ENCODE results near the gene BNC2. TPM values are rescaled to one million over a fixed set of nuclear protein-coding genes. Genes with fewer than 3 reads are reported as not detected.

BNC2 gene
- total RNA-seq, 1 donor: 53.9 TPM

DNA sequence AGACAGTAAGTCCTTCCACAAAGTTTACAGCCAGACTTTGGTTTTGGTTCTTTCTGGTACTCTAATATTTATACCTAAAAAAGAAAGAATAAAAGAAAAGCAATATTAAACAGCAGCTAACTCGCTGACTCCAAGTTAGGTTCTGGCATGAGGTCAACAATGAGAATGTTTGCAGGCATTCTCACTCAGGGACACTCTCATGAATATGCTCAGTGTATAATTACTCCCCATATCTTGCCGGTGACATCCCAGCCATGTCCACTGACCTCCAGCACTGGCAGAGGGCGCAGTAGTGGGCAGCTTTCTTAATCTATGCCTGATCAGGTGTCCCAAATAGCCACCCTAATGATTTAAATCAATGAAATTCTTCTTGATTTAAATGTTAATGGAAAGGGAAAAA, 151.5 kb downstream of the BNC2 start:
- no peaks in the 10 kb centered on the region for H3K27me3 ChIP-seq (ENCODE audit: insufficient read depth, low read length)
- no peak for DNase-seq (ENCODE audit: insufficient read length, low spot score, missing footprints)
- peaks cover 27% of the 10 kb centered on the region for H3K79me2 ChIP-seq (ENCODE audit: insufficient read depth, low read length)
- H3K4me1 ChIP-seq (ENCODE audit: insufficient read depth, low read length): peaks cover 73% of the 10 kb centered on the region
- no peaks in the 10 kb centered on the region for H3K36me3 ChIP-seq (ENCODE audit: insufficient read depth, low read length)
- no peaks in the 10 kb centered on the region for H3K9me3 ChIP-seq (ENCODE audit: low read depth, low read length)
- peak overlapping the region; percentile 12 for H3K4me2 ChIP-seq (ENCODE audit: insufficient read depth, low read length)
- no peak overlapping the region for H2AFZ ChIP-seq (ENCODE audit: low read length)
- no peak for TF ChIP-seq CTCF (IDR thresholded peaks at IDR 0.05; ENCODE audit: extremely low read depth, low read depth, low read length)
- H3K27ac ChIP-seq (ENCODE audit: low read depth, low read length): peak overlapping the region; percentile 90
- H4K20me1 ChIP-seq (ENCODE audit: insufficient read depth, low read length): no peaks in the 10 kb centered on the region
- H3K4me3 ChIP-seq (ENCODE audit: insufficient read depth, low read length): no peak overlapping the region

GRCh38 chr9:16718296-16718695, 152.2 kb downstream of the BNC2 start:
- Histone ChIP-seq H3K79me2 (ENCODE audit: insufficient read depth, low read length) (peaks cover 23% of the 10 kb centered on the region), H3K36me3 (ENCODE audit: insufficient read depth, low read length) (no peaks in the 10 kb centered on the region), H4K20me1 (ENCODE audit: insufficient read depth, low read length) (no peaks in the 10 kb centered on the region), H2AFZ (ENCODE audit: low read length) (no peak overlapping the region), H3K9me3 (ENCODE audit: low read depth, low read length) (no peaks in the 10 kb centered on the region), H3K4me2 (ENCODE audit: insufficient read depth, low read length) (peak overlapping the region; percentile 20), H3K4me1 (ENCODE audit: insufficient read depth, low read length) (peaks cover 73% of the 10 kb centered on the region), H3K27ac (ENCODE audit: low read depth, low read length) (peak overlapping the region; percentile 90), H3K4me3 (ENCODE audit: insufficient read depth, low read length) (no peak overlapping the region), H3K27me3 (ENCODE audit: insufficient read depth, low read length) (no peaks in the 10 kb centered on the region)
- no peak for TF ChIP-seq CTCF (IDR thresholded peaks at IDR 0.05; ENCODE audit: extremely low read depth, low read depth, low read length)
- DNase-seq (ENCODE audit: insufficient read length, low spot score, missing footprints): no peak

DNA sequence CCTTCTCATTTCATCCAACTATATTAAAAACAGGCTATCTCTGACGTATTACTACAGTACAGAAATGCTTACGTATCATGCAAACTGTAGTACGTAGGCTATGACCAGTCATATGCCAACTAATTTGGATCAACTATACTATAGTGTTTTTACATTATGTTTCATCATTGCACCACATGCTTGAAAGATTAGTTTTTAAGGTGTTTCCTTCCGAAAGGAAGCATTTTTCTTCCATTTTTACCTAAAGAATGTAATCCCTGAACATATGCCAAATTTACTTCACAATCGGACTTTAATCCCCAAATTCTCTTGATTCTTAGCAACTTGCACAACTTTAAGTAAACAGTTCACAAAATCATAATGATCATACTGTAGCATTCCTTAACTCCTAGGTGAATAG, 153.9 kb downstream of the BNC2 start:
- TF ChIP-seq CTCF (IDR thresholded peaks at IDR 0.05; ENCODE audit: extremely low read depth, low read depth, low read length): no peak
- Histone ChIP-seq H3K9me3 (ENCODE audit: low read depth, low read length) (no peaks in the 10 kb centered on the region), H3K4me2 (ENCODE audit: insufficient read depth, low read length) (no peak overlapping the region), H3K4me1 (ENCODE audit: insufficient read depth, low read length) (peaks cover 62% of the 10 kb centered on the region), H3K27me3 (ENCODE audit: insufficient read depth, low read length) (no peaks in the 10 kb centered on the region), H2AFZ (ENCODE audit: low read length) (no peak overlapping the region), H3K36me3 (ENCODE audit: insufficient read depth, low read length) (no peaks in the 10 kb centered on the region), H4K20me1 (ENCODE audit: insufficient read depth, low read length) (no peaks in the 10 kb centered on the region), H3K4me3 (ENCODE audit: insufficient read depth, low read length) (no peak overlapping the region), H3K79me2 (ENCODE audit: insufficient read depth, low read length) (peaks cover 24% of the 10 kb centered on the region), H3K27ac (ENCODE audit: low read depth, low read length) (peak overlapping the region; percentile 66)
- DNase-seq (ENCODE audit: insufficient read length, low spot score, missing footprints): no peak

GRCh38 chr9:16715404-16715803, 155.1 kb downstream of the BNC2 start:
- Histone ChIP-seq H3K9me3 (ENCODE audit: low read depth, low read length) (no peaks in the 10 kb centered on the region), H3K4me2 (ENCODE audit: insufficient read depth, low read length) (no peak overlapping the region), H4K20me1 (ENCODE audit: insufficient read depth, low read length) (no peaks in the 10 kb centered on the region), H2AFZ (ENCODE audit: low read length) (no peak overlapping the region), H3K36me3 (ENCODE audit: insufficient read depth, low read length) (no peaks in the 10 kb centered on the region), H3K4me1 (ENCODE audit: insufficient read depth, low read length) (peaks cover 51% of the 10 kb centered on the region), H3K27me3 (ENCODE audit: insufficient read depth, low read length) (no peaks in the 10 kb centered on the region), H3K27ac (ENCODE audit: low read depth, low read length) (peak overlapping the region; percentile 66), H3K79me2 (ENCODE audit: insufficient read depth, low read length) (peaks cover 25% of the 10 kb centered on the region), H3K4me3 (ENCODE audit: insufficient read depth, low read length) (no peak overlapping the region)
- DNase-seq (ENCODE audit: insufficient read length, low spot score, missing footprints): no peak
- no peak for TF ChIP-seq CTCF (IDR thresholded peaks at IDR 0.05; ENCODE audit: extremely low read depth, low read depth, low read length)
